M059J (cell line): Measurements from ENCODE around the gene PDE11A. TPM values are rescaled to one million over a fixed set of nuclear protein-coding genes. Genes with fewer than 3 reads are reported as not detected.

Source experiments
- DNase-seq: peaks from one replicate; pipeline ENCODE4 v3.0.0-alpha.2; 2012; ENCODE audit warnings: low read depth
- total RNA-seq: library from RNA; depleted of rRNA; stranded (reverse); fragments of >200 nt; shearing (Covaris generic); gene quantifications from 2 replicates; pipeline ENCODE4 v1.2.3, GENCODE V29; 2014

PDE11A gene
- total RNA-seq, 1 experiment from 2014 or later, result 2.0 TPM

DNA sequence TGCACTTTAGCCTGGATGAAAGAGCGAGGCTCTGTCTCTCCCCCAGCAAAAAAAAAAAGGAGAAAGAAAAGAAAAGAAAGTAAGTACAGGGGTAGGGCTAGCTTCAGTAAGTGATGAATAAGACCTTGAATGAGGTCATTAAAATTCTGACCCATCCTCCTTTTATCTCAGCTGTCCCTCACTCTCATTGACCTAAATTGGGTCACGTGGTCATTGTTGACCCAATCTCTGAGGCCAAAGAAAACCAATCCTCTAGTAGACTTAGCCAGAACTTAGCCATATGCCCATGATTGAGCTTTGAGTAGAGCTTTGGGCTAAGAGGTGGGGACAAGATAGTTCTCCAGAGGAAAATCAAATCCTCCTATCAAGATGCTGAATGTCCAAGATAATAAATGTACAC, 149.3 kb downstream of the PDE11A start:
- no peak for DNase-seq

DNA sequence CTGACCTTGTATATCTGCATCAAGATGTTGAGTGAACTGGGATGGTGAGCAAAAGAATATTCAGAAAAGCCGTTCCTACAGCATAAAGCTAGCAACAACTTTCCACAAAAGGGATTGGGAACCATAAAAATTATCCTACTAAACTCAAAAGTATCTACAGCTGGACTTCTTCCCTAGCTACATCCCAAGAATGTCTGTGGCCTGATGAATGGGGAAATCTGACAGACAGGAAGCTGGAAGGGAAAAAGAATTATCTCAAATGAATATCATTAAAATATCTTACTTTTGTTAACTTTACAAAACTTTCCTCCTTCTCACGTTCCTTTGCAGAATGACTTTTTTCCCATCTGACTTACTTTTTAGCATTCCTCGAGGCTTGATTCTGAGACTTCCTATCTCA, 150.9 kb downstream of the PDE11A start:
- DNase-seq, result no peak

DNA sequence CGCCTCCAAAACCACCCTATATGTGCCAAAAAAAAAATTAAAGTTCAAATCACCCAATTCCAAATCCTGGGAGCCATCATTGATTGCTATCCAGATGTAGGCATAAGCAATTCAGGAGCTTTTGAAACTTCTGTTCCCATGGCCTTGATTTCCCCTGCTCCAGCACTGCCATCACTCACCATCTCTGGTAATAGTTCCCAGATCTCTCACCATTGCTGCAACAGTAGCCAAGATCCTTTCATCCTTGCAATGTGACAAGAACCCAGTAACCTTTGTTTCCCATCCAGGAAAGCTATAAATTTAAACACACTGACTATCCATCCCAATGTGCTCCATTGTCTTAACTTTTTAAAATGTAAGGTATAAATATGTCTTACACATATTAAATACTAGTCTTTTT, 155.4 kb downstream of the PDE11A start:
- no peak for DNase-seq

DNA sequence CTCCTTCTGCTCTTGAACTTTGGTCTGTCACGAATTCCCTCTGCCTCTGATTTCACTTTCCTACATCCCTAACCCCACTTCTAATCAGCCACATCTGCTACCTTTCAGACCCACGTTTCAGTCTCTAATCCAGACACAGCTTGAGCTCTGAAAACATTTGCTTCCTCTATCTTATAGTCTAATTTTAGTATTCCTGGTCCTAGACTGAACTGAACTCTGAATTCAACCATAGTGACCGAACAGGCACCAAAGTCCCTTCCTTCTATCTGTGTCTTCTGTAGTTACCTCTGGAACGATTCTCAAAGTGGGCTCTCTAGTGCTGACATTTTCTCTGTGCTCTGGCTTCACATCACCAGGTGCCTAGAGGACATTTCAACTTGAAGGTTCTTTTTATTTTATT, 156.2 kb downstream of the PDE11A start:
- no peak for DNase-seq

DNA sequence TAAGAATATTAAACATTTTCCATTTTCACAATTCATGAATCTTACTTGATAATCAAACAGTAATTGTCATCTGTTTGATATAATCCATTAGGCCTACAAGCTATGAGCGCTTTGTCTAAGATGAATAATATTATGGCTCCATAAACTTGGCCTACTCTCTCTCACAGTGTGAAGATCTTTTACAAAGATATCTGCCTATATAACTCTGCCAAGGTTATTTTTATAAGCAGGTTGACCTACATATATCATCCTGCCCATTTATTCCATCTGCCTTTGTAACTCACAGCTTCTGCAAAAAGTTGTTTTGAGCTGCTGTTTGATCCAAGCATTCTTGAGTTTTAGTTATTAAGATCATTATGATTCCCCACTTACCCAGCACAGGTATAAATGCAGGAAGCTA, 158.3 kb downstream of the PDE11A start:
- no peak for DNase-seq

DNA sequence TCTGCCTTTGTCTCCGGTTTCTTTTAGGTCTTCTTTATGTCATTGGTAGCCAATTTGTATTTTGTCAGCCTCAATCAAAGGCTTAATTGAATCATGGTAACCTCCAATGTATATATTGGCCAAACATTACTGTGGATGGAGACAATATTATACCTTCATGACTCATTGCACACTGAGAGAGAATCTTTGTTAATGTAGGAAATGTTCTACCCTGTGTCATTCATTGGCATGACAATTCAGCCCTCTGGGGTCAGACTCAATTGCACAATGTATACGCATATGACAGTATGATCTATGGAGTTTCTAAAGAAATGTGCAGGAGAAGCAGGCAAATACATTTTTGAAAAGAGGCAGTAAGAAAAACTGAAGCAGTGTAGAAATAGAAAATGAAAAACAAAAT, 162.6 kb downstream of the PDE11A start:
- no peak for DNase-seq

DNA sequence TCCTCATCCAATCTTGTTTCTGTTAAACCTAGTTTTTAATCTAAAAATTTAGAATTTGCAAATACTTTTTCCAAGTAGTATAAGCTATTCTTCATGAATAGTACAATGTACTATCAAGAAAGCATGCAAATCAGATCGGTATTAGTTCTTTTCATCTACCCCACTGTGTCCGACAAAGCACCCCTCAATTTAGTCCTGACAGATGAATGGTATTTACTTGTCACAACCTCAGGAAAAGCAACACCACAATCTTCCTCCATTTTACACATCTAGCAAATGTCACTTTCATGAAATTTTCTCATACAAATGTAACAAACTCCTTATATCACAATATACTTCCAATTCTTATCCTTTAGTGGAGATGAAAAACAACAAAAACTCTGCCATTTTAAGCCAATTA, 163.8 kb downstream of the PDE11A start:
- DNase-seq, result no peak

DNA sequence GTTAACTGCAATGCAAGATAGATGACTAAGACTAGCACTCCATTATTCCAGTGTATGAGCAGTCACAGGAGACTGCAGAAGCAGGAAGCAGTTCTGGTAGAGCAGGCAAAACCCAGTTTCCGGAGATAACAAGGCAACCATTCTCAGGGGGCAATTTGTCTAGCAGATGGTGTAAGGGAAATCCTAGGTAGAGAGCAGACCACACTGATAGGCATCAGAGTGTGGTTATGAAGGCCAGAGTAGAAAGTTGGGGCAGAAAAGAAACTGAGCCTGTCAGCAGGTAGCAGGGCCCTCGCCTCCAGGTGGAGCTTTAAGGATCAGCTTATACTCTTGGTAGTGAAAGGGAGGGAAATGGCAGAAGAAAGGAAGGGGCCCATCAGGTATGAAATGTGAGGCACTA, 164.4 kb downstream of the PDE11A start:
- no peak for DNase-seq

DNA sequence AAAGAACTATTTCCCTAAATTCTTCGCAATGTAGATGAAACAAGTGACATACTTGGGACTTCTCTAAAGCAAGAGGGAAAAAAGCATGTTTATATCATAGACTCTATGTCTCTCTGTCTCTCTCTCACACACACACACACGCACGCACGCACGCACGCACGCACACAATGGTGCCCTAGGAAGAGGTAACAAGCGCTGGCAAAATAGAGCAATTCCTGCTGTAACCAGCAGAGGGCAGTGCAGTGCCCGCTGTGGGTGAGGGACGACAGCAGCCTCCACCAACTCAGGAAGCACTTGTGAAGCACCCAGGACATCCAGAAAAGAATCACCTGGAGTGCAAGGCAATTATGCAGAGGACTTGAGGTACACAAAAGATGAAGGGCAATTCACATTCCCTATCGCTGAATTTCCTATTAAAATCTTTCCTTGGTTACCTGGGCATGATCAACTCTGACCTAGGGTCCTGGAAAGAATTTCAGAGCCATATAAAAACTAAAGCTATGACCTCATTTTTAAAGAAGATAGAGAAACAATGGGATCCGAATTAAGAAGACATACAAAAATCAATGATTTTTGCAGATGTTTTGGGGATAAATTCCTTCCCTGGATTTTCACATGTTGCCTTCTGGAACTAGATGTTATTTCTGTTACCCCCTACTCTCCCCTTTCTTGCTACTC, 166.4 kb downstream of the PDE11A start:
- DNase-seq, result peak; percentile 54

DNA sequence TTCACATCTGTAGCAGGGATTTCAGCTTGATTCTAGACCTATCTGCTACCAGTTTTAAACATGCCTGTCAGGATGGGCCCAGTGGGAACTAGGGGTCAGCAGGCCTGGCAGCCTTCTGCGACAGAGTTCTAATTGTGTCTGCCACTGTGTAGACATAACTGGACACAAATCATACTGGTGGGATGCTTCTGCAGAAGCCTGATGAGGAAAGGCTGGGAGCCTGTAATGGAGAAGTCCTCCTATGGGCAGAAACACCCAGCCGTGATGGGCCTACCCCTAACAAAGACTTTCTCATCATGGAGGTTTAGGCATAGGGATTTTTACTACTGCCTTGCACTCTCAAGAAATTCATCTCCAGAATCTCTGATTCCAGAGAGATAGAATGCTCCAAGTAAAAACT, 166.9 kb downstream of the PDE11A start:
- DNase-seq, result no peak

DNA sequence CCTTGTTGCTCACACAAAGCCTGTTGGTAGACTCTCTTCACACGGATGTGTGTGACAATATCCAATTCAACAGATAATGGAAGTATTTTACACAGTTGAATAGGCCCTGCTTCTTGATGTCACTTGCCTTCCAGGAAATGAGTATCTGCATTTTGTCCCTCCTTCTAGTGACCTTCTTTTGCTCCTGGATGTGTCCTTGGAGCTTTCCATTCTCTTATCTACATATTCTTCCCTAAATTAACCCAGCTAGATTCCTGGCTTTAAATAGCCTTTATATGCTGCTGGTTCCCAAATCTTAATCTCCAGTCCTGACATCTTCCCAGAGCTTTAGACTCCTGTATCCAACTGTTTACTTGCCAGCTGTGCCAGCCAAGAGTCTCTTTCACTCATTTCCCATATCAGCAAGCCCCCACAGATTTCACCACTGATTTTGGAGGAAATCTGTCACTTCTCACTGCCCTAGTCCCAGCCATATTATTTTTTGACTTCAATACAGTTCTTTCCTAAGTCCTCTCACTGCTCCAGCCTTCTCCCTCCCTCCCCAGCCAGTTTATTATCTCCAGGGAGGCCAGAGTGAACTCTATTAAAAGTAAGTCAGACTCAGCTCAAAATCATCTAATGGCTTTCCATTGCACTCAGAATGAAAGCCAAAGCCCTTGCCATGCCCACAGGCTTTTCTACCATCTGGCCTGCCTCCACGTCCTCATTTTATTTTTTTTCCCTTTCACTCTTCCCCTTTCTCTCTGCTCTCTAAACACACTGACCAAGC, 170.0 kb downstream of the PDE11A start:
- DNase-seq, result no peak

DNA sequence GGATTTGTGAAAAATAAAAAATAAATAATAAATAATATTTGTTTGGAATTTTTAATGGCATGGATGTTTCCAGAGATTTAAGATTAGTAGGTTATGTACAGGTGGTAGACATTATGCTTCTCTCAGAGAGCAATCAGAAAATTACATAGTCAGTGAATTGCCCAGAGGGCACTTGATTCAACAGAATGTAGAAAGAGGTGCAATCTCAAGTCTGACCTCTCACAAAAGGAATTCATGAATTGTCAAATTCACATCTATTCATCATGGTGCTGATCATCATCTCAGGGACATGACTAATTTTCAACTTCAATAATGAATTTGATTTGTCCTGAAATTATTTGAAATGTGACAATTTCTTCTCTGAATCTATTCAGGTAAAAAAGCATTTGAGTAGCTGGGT, 172.5 kb downstream of the PDE11A start:
- DNase-seq, result peak; percentile 22

DNA sequence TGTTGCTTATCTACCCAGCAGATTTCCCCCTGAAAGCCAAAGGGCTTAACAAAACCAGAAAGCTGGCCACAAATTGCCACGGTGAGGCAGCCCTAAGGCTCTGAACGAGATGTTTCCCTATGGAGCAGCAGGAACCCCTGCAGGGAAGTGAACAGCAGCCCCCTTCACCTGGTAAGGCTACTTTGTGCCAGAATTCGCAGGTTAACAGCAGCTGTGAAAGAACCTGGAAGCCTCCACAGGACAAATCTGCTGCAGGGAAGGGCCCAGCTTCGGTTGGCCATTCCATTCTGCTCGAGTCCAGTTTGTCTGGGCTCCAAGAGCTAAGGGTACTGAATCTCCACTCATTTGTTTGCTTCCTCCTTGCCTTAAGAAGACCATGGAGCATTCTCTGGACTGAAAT, 175.3 kb downstream of the PDE11A start:
- no peak for DNase-seq

DNA sequence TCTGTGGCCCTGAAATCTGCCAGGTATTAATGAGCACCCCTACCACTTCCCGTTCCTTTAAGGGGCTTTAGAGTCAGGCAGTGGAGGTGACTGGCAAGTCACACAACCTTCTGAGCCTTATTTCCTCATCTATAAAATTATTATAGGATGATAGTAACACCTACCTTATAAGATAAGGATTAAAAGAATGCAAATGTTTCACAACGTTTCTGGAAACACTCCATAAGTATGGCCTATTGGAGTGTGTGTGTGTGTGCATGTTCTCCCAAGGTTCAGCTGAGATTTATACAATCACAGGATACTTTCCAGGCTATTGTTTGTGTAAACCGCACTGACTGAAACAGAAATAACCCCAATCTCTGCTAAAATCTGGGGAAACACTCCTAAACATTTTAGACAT, 176.0 kb downstream of the PDE11A start:
- no peak for DNase-seq

DNA sequence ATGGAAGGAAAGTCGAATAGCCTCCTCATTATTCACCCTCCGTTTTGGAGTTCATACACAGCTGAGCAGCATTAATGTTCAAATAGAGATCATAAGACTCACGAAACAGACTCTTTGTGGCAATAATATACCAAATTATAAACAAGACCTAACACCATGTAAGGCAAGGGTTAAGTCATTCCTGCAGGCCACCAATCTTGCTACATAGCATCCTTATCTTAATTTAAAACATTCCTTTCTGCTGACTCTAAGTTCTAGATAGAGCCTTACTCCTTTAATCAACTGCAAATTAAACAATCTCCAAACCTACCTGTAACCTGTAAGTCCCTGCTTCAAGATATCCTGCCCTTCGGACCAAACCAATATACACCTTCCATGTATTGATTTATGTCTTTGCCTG, 178.0 kb downstream of the PDE11A start:
- DNase-seq, result no peak

DNA sequence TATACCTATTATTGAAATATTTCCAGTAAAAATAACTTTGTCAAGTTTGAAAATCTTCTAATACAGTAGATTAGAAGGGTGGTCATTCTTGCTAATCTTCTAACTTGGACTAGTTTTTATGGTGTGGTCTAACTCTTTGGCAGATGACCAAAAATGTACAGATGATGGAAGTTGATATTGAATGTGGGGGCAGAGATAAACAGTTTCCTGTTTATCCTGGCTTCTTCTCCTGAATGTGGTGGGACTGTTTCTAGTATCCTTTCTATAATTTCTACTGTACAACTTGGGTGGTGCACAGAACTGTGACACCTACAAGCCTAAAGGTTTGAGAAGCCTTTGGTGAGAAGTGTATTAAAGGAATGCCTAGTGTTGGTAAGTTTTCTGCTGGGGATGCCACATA, 178.7 kb downstream of the PDE11A start:
- DNase-seq, result no peak

DNA sequence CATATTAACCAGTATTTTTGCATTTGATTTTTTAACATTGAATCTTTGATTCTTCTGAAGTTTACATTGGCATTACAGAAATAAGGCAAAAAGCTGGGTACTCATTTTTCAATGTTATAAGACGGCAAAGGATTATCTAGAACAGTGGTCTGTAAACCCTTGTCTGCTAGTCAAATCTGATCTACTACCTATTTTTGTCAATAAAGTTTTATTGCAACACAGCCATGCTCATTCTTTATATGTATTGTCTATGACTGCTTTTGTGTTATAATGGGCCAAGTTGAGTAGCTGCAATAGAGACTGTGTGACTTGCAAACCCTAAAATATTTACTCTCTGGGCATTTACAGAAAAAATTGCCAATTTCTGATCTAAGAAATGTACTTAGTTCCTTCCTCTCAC, 181.0 kb downstream of the PDE11A start:
- no peak for DNase-seq

DNA sequence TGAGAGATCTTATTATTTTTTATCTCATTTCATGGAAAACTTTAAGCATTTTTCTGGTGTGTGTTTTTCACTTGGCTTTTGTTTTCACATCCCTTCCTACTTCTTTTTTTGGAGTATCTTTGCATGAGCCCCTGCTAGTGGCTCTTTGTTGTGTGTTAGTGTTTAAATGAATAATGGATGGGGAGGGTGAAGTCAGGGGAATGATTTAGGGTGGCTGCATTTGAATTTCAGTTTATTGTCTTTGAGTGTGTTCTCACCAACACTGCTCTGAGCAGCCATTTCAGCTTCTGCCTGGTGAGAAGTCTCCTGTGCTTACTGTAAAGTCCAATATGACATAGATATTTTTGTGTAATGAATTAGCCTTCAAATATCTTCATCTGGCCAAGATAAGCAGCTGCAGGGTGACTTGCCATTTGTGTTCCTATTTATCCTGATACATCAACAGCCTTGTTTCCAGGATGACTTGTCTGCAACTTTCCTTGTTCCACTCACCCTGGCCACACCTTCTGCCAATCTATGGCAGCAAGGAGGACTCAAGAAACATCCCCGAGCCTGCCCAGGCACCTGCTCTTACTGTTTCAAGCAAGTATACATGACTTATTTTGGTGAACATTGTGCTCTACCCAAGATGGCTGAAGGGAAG, 182.6 kb downstream of the PDE11A start:
- DNase-seq, result no peak

DNA sequence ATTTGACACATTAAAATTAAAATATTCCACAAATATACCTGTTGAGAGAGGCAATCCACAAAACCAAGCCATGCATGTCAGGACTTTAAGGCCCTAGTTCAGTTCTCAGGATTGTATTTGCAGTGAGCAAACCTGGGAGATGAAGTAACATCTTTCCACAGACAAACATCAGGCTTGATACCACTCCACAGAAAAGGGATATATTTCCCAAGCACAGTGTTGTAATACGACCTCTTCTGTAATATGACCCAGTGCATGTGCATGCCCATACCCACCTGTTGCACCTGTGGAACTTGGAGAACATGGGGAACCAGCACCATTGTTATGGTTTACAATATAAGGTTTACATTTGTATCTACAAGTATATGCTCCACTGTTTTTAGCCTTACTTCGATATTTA, 184.0 kb downstream of the PDE11A start:
- no peak for DNase-seq

DNA sequence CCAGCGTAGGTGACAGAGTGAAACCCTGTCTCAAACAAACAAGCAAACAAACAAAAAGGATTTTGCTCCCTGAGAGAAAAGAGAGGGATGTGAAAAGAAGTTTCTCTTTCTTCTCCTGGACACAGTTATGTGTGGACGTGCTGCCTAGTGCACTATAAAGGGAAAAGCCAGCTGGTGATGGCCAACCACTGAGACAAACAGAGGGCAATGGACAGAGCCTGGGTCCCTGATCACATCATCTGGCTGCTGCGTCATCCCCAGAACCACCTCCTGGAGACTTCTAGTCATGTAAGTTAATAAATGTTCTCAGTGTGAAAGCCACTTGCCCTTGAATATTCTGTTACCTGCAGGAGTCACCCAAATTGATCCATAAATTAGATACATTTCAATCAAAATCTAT, 184.9 kb downstream of the PDE11A start:
- no peak for DNase-seq

DNA sequence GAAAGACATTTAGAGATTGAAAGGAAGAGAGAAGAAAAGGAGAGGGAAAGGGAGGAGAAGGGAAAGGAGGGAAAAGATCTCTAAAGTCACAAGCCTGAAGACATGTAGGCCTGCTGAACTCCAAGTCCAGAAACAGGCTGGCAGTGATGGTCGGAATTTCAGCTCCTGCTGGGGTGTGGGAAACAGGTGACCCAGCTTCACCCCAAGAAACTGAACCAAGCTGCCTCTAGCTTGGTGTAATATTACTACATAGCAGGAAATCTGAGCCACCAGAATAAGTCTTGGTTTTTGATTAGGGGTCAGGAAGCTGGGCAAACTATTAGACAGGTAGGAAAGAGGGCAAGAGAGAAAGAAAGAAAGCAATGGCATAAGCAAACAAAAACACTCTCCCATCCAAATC, 185.8 kb downstream of the PDE11A start:
- no peak for DNase-seq

DNA sequence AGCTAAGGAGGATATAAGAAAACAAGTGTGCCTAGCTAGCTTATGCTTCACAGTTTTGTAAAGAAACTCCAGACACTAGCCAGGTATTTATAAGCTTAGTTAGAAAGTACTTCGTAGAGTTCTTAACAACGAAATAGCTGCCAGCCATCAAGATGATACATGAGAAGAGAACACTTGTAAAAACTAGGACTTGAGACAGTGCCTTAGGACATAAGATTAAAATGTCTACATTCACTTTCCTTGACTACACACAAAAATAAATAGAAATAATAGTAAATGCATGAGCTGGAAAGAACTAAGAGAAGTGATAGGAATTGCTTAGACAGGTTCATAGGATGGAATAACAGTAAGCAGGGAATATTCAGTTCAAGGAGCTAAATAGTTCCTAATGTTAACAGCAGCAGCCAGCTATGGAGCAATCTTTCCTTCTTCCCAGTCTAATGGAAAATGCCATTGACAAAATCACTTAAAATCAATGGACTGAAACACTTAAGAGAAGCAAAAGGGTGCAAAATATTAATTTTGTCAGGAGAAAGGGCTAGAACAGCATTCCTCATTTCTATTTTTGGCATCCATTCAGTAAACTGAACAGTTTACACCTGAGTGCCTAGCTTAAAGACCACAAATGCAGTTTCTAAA, 186.6 kb downstream of the PDE11A start:
- DNase-seq, result no peak

DNA sequence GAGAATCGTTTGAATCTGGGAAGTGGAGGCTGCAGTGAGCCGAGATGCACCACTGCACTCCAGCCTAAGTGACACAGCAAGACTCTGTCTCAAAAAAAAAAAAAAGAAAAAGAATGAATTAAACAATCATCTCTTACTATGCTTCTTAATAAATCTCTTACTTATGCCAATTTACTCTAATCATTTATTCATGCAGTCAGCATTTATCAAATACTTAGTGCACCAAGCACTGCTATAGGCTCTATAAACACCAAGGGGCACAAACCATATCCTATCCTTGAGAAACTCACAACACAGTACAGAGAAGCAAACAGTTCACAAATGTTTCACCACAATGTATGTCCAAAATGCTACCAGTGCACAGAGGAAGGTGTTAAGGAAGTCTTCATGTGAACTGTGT, 189.4 kb downstream of the PDE11A start:
- DNase-seq, result no peak
